ENCODE results near the gene HTR4.
A peak's percentile ranks its signal among the peaks of the same experiment; 100 is the strongest.

GRCh38 chr5:148457183-148457620 is 197.1 kb downstream of the HTR4 start:
- TF ChIP-seq CTCF (IDR thresholded peaks at IDR 0.05) (peak in 2 of 5 experiments; percentile 15 to 24), POLR2A (IDR thresholded peaks at IDR 0.05) (no peak)

Measured in tibial nerve (tissue), 3 donors.